Measurements from ENCODE around the gene IL24.

The IL24 gene

GRCh38 chr1:206880314-206880713 lies 16.9 kb upstream of the IL24 start:
- DNase-seq (ENCODE audit: low read depth): no peak

DNA sequence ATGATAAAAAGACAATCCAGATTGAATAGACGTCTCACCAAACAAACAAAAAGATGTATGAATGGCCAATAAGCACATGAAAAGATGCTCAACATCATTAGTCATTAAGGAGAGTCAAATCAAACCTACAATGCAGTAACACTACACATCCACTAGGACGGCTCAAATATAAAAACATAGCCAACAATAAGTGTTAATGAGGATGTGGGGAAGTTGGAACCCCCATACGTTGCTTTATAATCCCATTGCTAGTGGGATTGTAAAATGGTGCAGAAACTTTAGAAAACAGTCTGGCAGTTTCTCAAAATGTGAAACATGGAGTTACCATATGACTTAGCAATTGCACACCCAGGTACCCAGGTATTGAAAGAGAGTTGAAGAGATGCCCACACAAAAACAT lies 14.7 kb upstream of the IL24 start:
- no peak for DNase-seq (ENCODE audit: low read depth)

GRCh38 chr1:206883160-206883559 lies 14.1 kb upstream of the IL24 start:
- DNase-seq (ENCODE audit: low read depth): no peak

DNA sequence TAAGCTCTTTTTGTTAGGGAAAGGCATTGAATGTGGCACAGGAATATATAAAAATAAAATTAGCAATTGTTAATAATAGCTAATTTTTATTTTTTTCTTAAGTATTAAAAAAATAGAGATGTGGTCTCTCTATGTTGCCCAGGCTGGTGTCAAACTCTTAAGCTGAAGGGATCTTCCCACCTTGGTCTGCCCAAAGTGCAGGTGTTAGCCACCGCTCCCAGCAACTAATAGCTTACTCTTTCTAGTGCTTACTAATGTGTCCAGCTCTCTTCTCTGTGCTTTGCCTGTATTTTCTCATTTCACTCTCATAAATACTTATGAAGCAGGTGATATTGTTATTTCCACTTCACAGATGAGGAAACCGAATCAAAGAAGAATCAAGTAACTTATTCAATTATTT lies 13.4 kb upstream of the IL24 start:
- no peak for DNase-seq (ENCODE audit: low read depth)

DNA sequence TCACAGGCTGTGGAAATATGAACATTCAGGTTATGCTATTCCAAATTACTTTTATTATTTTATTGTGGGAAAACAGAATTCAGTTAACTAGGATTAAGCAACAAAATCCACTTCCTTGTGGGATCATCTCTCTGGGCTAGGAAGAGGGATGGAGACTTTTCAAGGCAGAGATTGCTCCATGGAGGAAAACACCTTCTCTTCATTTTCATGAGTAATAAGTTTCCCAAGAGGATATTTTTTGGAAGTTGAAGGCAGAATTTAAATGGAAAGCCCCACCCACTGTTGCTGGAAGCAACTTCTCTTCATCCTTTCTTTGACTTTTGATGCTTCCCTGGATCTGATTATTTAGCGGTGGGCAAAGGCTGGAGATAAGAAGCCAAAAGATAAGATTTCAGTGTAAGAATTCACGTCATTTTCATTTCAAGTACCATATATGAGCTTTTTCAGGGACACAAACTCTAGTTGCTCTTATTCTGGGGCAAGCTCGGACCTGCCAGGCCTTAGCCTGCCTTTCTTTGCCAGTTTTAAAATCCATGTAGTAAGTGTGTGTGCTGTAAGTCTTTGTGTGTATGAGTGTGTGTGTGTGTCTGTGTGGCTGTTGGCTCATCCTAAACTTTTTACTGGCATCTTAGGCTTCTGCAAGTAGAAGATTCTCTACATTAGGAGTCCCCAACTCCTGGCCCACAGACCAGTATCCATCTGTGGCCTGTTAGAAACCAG lies 11.7 kb upstream of the IL24 start:
- no peak for DNase-seq (ENCODE audit: low read depth)

DNA sequence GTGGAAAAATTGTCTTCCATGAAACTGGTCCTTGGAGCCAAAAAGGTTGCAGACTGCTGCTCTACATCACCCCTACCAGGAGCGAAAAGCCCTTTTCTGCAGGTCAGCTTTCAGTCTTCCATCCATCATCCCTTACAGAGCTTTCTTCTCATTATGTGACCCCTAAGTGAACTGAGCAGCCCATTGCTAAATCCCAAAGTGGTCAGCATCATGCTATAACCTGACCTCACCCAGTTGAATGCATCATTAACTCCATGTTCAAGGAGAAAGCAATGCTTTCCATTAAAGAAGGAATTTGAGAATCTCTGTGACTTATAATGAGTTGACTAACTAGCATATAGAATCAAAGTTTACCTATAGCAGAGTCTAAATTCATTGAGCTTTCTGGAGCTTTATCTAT lies 10.4 kb upstream of the IL24 start:
- DNase-seq (ENCODE audit: low read depth): no peak

- DNase-seq (ENCODE audit: low read depth): no peak
Observed at GRCh38 chr1:206887701-206888100, 9.5 kb upstream of the IL24 start.

DNA sequence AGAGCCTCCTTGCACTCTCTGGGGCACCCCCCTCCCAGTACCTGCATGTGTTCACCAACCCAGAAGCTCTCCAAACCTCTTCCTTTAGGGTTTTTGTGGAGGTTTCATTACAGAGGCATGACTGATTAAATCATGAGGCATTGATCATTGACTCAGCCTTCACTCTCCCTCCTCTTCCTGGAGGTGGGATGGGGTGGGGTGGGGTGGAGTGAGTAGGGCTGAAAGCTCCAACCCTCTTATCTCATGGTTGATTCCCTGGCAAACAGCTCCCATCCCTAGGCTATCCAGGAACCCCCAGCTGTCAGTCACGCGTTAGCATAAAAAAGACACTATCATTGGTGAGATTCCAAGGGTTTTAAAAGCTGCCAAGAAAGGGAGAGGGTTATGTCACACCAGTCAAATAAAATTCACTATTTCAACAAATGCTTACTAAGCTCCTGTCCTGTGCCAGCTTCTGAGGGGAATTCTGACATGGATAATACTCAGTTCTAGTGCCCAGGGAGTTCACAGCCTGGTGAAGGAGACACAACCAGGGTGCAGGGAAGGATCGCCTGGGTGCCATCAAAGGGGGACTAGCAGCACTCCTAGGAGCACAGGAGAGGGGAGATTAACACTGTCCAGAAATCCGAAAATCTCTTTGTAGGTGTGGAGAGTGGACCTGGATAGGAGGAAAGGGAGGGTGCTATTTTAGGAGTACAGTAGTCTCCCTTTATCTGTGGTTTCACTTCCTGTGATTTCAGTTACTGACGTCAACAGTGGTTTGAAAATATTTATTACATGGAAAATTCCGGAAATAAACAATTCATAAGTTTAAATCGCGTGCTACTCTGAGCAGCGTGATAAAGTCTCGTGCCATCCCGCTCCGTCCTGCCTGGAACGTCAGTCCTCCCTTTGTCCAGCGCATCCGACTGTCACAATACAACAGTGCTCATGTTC lies 6.8 kb upstream of the IL24 start:
- no peak for DNase-seq (ENCODE audit: low read depth)

GRCh38 chr1:206891412-206891811 lies 5.8 kb upstream of the IL24 start:
- DNase-seq (ENCODE audit: low read depth): no peak

DNA sequence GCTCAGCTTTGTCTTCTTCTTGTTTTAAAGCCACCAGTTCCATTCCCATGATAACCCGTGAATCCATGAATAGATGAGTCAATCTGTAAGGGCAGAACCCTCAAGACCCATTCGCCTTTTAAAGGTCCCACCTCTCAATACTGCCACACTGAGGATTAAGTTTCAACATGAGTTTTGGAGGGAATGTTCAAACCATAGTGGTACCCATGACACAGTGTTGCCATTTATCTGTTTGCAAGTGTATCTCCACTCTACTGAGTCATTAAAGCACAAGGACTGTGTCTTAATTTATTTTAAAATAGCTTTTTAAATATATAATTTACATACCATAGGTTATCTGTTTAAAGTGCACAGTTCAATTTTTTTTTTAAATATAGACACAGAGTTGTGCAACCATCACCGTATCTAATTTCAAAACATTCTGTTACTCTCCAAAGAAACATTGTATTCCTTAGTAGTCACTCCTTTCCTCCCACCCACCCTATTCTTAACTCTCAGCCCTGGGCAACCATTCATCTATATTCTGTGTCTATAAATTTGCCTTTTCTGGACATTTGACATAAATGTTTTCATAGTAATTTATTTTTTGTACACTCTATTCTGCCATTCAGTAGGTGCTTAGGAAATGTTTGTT lies 4.8 kb upstream of the IL24 start:
- no peak for DNase-seq (ENCODE audit: low read depth)

DNA sequence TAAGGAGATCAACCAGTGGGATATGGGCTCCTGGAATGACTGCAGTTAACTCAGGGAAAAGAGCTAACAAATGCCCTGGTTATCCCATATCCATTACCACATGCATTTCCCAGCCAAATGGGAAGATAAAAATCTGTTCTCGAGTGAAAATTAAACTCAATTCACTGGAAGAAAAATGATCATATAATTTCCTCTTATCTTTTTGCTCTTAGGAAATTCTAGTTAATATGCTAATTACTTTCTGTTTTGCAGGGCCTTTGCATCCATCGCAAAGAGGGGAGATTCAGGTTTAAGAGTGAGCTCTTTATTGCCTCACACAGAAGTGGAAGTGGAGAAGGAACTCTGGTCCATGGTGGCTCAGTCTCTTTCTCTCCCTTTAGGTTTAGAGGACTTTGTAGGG lies 3.9 kb upstream of the IL24 start:
- DNase-seq (ENCODE audit: low read depth): no peak

DNA sequence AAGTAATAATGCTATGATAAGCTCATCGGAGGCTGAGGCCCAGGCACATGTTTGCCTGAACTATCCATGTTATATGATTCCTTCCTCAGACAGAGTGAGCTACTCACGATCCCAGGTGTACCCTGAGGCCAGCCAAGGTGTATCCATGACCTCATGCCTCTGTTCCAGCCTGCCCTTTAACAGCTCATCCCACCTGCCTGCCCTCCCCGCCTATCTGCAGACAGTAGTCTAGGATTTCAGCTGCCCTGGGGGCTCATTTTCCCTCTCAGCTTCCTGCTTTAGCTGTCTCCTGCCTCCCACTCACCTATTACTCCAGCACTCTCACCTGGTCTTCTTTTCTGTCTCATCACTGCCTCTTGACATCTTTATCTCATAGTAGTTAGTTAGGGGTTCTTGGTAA lies 1.9 kb upstream of the IL24 start:
- DNase-seq (ENCODE audit: low read depth): no peak

GRCh38 chr1:206895837-206896242 lies 1.4 kb upstream of the IL24 start:
- no peak for DNase-seq (ENCODE audit: low read depth)

- no peak for DNase-seq (ENCODE audit: low read depth)
Observed at GRCh38 chr1:206896261-206896660, 982 bp upstream of the IL24 start.

- no peak for DNase-seq (ENCODE audit: low read depth)
Observed at GRCh38 chr1:206898089-206898914, 1.1 kb downstream of the IL24 start.

DNA sequence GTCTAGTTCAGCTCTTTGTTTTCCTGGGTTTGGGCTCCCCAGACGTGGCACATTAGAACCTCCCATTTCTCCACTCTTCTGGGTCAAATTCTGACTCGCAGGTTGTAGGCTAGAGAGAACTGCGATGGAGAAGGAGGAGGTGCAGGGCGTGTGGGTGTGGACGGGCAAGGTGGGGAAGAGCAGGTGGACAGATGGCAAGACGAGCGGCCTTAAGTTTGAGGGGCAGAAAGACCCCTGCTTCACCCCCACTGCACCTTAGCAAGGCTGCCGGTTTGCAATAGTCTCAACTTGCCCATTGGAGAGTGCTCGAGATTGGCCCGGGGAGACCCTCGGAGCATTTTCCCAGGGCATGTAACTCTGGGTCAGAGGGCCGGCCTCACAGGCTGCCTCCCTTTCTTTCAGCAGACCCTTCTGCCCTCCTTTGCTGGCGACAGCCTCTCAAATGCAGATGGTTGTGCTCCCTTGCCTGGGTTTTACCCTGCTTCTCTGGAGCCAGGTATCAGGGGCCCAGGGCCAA lies 1.7 kb downstream of the IL24 start:
- no peak for DNase-seq (ENCODE audit: low read depth)

DNA sequence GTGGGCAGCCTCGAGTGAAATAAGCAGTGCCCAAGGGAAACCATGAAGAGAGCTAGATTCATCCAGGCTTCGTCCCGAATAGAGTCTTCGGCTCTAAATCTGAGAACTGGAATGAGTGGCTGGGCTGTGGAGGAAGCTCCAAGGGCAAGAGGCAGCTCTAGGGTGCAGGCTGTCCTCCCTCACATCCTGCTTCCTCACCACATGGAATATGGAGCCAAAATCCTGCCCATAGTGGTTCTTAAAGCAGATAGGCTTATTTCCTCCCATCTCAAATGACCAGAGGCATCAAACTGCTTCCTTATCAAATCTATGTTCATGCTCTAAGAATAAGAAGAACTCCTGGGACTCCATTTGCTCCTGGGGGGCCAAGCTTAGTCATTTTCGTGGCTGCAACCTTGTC lies 2.5 kb downstream of the IL24 start:
- DNase-seq (ENCODE audit: low read depth): no peak

- no peak for DNase-seq (ENCODE audit: low read depth)
Observed at GRCh38 chr1:206900149-206900548, 2.9 kb downstream of the IL24 start.

DNA sequence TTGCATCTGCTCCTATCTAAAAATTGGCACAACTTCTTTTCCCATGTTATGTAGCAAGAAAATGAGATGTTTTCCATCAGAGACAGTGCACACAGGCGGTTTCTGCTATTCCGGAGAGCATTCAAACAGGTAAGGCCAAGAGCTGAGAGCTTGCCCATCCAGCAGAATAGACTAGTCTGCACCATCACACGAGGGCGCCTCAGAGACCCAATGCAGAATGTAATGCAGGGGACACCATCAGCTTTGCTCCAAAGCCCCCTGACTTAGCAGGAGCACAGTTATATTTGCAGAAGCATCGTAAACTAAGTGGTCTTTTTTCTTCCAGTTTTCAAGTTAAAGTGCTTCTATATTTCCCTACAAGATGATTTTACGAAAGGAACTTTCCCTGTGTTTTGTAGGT lies 4.7 kb downstream of the IL24 start:
- DNase-seq (ENCODE audit: low read depth): no peak

GRCh38 chr1:206902702-206903101 lies 5.5 kb downstream of the IL24 start:
- no peak for DNase-seq (ENCODE audit: low read depth)

- DNase-seq (ENCODE audit: low read depth): no peak
Observed at GRCh38 chr1:206903687-206904086, 6.4 kb downstream of the IL24 start.
